Measurements from ENCODE around the gene FDPS.

Gene FDPS

GRCh38 chr1:155308493-155309422, at the start of gene FDPS:
TSS of gene FDPS (plus strand) at chr1:155308866. CDS start at chr1:155309790, 924 bp downstream.
- peak; percentile 100 for DNase-seq

DNA sequence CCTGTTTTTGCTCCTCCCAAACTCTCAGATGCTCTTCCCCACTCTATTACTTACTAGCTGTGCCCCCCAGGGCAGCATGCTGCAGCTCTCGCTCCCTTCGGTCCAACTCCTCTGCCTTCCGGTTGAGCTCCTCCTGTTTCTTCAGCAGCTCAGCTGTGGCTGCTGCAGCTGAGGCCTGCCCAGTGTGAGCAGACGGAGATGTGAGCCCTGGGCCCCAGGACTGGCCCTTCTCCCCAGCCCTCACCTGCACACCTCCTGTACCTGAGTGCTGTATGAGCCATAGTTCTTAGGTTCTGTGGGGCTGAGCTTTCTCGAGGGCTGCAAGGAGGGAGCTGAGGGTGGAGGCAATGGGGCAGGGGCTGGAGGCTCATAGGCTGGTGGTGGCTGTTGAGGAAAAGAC, 48.4 kb upstream of the FDPS start:
- no peak for DNase-seq

GRCh38 chr1:155261493-155261851, 47.2 kb upstream of the FDPS start:
- DNase-seq: no peak

- peak; percentile 99 for DNase-seq
These were observed 46.6 kb upstream of the FDPS start, which contains the start of gene SCAMP3 for GRCh38 chr1:155261852-155262673. TSS of gene SCAMP3 (minus strand) at chr1:155262360. CDS start at chr1:155262151, 209 bp downstream.

- no peak for DNase-seq
These were observed 45.6 kb upstream of the FDPS start for GRCh38 chr1:155263067-155263466.

GRCh38 chr1:155266553-155266952, 42.1 kb upstream of the FDPS start:
- DNase-seq: no peak

GRCh38 chr1:155267373-155267772, 41.3 kb upstream of the FDPS start:
- no peak for DNase-seq

DNA sequence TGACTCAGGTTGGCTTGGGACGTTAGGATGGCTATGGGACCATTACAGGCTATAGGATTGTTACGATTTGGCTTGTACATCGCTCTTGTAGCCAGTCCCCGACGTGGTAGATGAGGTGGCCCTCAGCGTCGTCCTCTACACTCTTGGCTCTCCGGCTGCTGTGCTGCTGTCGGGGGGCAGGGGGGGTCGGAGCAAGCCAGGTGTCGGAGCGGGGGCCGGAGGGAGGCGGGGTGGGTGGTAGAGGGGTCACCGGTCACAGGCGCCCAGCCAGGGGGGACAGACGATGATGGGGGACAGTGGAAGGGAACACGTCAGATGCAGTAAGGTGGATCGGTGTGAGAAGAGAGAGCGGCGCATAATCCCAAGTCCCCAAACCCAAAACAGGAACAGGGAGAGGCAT, 40.0 kb upstream of the FDPS start:
- DNase-seq: no peak

DNA sequence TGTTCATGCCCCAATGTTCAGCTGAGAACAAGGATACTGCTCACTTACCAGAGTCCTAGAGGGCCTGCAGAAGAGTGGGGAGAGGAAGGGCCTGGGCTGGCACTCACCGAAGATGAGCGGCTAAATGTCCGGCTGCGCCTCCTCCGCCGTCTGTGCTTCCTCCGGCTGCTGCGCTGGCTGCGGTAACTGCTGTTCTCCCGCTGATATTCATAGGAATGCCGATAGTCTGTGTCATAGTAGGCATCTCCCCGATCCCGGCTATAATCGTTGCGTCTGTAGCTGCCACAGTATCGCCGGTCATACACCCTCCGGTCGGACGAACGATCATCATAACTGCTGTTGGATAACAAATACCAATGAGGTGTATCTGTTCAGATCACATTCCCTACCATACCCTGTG, 39.3 kb upstream of the FDPS start:
- no peak for DNase-seq

DNA sequence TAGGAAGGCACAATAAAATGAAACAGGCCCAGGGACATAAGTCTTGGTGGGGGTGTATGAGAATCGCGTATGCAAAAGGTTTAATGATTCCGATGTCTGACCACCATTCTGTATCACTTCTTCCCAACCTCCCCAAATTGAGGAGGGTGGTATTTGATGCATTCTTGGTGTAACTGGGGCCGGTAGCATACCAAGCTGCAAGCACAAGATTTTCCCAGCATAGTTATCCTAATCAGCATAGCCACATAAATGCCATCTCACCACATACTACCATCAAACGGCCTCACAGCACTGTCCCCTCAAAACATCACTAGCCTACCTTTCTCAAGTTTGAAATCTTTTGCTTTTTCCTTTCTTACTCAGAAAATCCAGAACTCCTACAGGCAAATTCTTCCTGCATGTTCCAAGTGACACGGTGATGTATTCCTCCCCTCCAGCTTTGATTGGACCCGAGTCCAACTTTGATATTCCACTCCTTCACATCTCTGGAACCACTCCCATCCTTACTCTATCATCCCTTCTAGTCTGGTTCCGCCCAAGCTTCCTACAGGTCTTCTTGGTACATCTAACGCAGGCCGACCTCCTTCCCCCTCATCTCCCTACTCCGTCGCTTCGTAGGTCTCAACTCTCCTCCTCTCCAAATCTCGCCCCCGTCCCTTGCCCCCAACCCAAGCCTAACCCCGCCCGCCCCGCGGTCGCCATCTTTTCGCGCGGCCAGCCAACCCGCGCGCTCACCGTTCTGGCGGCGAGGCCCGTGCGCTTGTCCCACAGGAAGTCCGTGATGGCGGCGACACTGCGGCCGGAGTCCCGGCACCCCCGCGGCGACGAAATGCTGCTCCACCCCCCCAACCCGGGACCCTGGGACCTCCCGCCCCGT, 36.0 kb upstream of the FDPS start:
- DNase-seq: peak; percentile 54

- DNase-seq: peak; percentile 99
These were observed 35.1 kb upstream of the FDPS start, which contains the start of gene CLK2 for GRCh38 chr1:155273343-155274245. TSS of gene CLK2 (minus strand) at chr1:155273504. CDS start at chr1:155270977, 2,527 bp downstream.

GRCh38 chr1:155277070-155277901, 31.4 kb upstream of the FDPS start, which contains the start of gene HCN3:
TSS of gene HCN3 (plus strand) at chr1:155277463. CDS start at chr1:155277591, 128 bp downstream.
- DNase-seq: peak; percentile 99

DNA sequence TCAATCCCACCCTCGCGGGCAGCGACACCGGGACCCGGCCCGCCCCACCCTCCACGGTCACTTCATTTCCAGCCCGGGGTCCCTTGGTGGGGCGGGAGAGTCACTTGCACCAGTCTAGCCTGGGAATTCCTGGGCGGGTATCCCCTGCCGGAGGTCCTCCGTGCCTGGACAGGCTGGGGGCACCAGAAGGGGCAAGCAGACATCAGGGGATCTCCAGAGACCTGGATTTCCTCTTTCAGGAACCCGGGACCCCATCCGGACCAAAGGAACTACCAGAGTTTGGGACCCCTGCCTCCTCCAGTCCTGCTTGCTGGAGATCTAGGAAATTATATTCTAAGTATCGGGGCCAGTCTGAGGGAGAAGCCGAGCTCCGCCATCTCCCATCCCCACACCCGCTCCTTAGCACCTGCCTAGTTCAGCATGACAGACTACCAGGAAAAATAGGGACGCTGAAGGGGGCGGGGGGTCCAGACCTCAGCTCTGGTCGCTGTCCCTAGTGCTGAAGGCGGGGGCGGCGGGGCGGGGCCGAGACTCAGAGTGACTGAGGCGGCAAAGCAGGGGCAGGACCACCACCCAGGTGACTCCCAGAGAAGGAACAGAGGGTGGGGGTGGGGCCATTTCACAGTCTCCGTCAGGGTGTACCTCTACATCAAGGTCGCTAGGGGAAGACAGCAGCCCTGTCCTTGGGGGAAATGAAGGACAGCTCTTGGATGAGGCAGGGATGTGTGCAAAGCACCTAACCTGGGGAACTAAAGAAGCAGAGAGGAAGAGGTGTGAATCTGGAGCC, 30.6 kb upstream of the FDPS start:
- peak; percentile 88 for DNase-seq

DNA sequence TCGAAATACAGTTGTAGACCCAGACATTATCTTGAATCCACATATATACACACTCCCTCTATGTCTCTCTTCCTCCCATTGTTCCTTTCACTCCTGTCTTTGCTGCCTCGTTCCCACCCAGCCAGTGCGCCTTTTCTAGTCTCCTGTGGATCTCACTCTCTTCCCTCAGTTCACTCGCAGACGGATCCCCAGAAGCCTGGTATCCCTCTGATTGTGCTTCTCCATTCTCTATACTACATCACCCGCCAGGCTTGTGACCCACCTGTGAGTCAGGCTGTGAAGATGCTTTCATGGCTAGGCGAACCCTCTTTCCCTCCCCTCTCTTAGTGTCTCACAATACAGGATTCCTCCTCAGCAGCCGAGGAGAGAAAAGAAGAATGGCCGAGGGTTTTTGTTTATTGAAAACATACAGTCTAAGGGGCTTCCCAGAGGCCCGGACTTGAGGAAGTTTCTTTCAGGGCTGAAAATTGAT, 29.9 kb upstream of the FDPS start:
- no peak for DNase-seq

DNA sequence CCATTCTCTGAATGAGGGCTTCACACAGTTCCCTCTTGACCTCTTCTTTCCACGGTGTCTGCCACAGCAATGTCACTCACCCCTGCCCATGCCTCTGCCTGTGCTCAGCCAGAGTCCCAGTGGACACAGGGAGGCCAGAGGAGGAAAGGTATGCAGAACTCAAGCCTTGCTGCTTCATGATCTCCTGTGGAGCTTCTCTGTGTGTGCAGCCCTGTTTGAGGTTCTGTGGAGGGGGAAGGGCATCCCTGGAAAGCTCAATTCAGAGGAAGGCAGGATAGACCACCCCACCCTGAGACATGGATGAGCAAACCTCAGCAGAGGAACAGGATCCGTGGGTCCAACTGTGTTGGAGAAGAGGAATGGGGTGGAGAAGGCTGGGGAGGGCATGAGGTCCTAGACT, 29.4 kb upstream of the FDPS start:
- no peak for DNase-seq

GRCh38 chr1:155282488-155283091, 26.1 kb upstream of the FDPS start:
- DNase-seq: no peak

- DNase-seq: no peak
These were observed 24.2 kb upstream of the FDPS start for GRCh38 chr1:155284476-155284875.

GRCh38 chr1:155285063-155285462, 23.6 kb upstream of the FDPS start:
- no peak for DNase-seq

DNA sequence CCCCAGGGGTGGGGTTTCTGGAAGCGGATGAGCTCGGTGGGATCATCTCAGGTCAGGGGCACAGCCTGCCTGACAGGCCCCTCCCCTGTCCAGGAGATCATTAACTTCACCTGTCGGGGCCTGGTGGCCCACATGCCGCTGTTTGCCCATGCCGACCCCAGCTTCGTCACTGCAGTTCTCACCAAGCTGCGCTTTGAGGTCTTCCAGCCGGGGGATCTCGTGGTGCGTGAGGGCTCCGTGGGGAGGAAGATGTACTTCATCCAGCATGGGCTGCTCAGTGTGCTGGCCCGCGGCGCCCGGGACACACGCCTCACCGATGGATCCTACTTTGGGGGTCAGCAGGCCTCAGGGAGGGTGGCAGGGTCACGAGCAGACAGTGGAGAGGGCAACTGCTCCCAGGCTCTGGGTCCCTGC, 23.0 kb upstream of the FDPS start:
- no peak for DNase-seq

All from NCI-H1694 (cell line).